ENCODE measurements around the gene GPS2. TPM values are rescaled to one million over a fixed set of nuclear protein-coding genes. Genes with fewer than 3 reads are reported as not detected.

GPS2 gene
- total RNA-seq, 2 donors from 2014 or later: 80.4 to 97.0 TPM

DNA sequence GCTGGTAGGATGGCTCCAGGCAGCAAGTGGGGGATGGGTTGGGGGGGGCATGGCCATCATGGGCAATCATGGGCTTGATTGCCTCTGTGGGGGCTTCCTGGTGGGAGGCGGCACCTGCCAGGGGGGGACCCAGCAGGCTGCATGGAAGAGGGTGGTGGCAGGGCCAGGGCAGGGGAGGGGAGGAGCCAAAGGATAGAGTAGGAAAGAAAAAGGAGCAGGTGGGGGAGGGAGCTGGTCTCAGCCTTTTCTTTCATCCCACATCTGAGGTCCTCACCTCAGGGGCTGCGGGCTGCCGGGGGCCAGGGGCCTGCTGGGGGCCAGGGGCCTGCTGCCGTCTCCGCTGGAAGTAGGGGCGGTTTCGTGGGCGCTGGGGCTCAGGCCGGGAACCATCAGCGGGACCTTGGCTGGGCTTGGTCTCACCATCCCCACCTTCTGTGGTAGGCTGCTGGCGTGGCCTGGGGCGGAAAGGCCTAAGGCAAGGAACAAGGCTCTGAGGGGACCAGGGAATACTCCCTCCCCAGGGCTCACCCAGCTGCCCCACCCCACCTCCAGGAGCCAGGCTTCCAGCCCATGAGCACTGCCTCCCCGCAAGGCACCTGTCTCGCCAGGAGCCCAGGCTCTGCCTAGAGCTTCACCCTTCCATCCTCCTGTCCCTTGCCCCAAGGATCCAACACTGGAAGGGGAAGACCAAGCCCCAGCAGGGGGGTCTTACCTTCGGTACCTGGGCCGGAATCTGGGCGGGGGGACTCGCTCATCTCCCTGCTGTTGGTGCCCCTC, 25.7 kb downstream of the GPS2 start:
- peak overlapping the region; percentile 16 to 78 for H3K27ac ChIP-seq
- no peak overlapping the region for H3K4me3 ChIP-seq
- H3K27me3 ChIP-seq: peaks cover 0 to 8% of the 10 kb centered on the region in 2 donors
- H3K9me3 ChIP-seq: no peaks in the 10 kb centered on the region
- peaks cover 24% of the 10 kb centered on the region for H3K36me3 ChIP-seq
- H3K4me1 ChIP-seq: peaks cover 0 to 45% of the 10 kb centered on the region in 2 donors
- TF ChIP-seq, protein P1, sequence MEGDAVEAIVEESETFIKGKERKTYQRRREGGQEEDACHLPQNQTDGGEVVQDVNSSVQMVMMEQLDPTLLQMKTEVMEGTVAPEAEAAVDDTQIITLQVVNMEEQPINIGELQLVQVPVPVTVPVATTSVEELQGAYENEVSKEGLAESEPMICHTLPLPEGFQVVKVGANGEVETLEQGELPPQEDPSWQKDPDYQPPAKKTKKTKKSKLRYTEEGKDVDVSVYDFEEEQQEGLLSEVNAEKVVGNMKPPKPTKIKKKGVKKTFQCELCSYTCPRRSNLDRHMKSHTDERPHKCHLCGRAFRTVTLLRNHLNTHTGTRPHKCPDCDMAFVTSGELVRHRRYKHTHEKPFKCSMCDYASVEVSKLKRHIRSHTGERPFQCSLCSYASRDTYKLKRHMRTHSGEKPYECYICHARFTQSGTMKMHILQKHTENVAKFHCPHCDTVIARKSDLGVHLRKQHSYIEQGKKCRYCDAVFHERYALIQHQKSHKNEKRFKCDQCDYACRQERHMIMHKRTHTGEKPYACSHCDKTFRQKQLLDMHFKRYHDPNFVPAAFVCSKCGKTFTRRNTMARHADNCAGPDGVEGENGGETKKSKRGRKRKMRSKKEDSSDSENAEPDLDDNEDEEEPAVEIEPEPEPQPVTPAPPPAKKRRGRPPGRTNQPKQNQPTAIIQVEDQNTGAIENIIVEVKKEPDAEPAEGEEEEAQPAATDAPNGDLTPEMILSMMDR (IDR thresholded peaks at IDR 0.05): no peak
- no peak for DNase-seq (ENCODE audit: low spot score)

DNA sequence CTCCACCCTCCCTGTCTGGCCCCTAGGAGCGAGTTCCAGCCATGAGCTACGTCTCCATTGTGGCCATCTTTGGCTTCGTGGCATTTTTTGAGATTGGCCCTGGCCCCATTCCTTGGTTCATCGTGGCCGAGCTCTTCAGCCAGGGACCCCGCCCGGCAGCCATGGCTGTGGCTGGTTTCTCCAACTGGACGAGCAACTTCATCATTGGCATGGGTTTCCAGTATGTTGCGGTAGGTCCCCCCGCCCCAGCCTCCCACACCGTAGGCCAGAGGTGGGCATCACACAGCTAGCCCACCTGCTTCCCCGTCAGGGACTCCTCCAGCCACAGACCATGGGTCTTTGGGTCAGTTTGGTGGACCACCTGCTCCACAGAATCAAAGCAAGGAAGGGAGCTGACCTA, 29.5 kb downstream of the GPS2 start:
- Histone ChIP-seq H3K9me3 (no peaks in the 10 kb centered on the region), H3K27me3 (no peaks in the 10 kb centered on the region), H3K36me3 (peaks cover 32% of the 10 kb centered on the region), H3K27ac (peak overlapping the region in 1 of 2 donors; percentile 16), H3K4me1 (peaks cover 0 to 38% of the 10 kb centered on the region in 2 donors), H3K4me3 (no peak overlapping the region)
- TF ChIP-seq, protein P1 (IDR thresholded peaks at IDR 0.05): no peak
- DNase-seq (ENCODE audit: low spot score): no peak

DNA sequence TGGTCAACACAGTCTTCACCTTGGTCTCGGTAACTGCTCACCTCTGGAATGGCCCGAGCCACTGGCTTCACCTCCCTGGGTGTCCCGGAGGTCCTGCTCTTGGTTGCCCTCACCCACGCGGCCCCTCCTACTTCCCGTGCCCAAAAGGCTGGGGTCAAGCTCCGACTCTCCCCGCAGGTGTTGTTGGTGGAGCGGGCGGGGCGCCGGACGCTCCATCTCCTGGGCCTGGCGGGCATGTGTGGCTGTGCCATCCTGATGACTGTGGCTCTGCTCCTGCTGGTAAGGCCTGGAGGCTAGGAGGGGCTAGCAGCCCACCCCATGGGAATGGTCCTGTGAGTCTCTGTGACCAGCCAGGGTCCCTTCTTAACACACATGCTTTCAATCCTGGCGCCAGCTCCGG, 30.2 kb downstream of the GPS2 start:
- Histone ChIP-seq H3K36me3 (peaks cover 32% of the 10 kb centered on the region), H3K9me3 (no peaks in the 10 kb centered on the region), H3K27ac (peak overlapping the region in 1 of 2 donors; percentile 16), H3K4me3 (no peak overlapping the region), H3K4me1 (peaks cover 0 to 36% of the 10 kb centered on the region in 2 donors), H3K27me3 (no peaks in the 10 kb centered on the region)
- TF ChIP-seq, protein P1 (IDR thresholded peaks at IDR 0.05): no peak
- DNase-seq (ENCODE audit: low spot score): no peak

DNA sequence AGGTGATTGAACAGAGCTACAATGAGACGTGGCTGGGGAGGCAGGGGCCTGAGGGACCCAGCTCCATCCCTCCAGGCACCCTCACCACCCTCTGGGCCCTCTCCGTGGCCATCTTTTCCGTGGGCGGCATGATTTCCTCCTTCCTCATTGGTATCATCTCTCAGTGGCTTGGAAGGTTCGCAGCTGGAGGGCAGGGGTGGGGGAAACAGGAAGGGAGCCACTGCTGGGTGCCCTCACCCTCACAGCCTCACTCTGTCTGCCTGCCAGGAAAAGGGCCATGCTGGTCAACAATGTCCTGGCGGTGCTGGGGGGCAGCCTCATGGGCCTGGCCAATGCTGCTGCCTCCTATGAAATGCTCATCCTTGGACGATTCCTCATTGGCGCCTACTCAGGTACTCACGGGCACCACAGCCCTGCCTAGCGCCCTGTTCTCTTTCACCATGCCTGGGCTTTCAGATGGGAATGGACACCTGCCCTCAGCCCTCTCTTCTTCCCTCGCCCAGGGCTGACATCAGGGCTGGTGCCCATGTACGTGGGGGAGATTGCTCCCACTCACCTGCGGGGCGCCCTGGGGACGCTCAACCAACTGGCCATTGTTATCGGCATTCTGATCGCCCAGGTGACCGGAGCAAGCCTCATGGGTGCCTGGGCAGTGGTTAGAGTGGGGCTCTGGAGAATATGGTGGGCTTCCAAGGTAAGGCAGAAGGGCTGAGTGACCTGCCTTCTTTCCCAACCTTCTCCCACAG, 31.5 kb downstream of the GPS2 start:
- DNase-seq (ENCODE audit: low spot score): no peak
- H3K4me1 ChIP-seq: peaks cover 0 to 36% of the 10 kb centered on the region in 2 donors
- no peaks in the 10 kb centered on the region for H3K27me3 ChIP-seq
- TF ChIP-seq, protein P1 (IDR thresholded peaks at IDR 0.05): no peak
- H3K27ac ChIP-seq: peak overlapping the region; percentile 91 to 93
- H3K9me3 ChIP-seq: no peaks in the 10 kb centered on the region
- peak overlapping the region in 1 of 2 donors; percentile 60 for H3K4me3 ChIP-seq
- H3K36me3 ChIP-seq: peaks cover 32% of the 10 kb centered on the region

DNA sequence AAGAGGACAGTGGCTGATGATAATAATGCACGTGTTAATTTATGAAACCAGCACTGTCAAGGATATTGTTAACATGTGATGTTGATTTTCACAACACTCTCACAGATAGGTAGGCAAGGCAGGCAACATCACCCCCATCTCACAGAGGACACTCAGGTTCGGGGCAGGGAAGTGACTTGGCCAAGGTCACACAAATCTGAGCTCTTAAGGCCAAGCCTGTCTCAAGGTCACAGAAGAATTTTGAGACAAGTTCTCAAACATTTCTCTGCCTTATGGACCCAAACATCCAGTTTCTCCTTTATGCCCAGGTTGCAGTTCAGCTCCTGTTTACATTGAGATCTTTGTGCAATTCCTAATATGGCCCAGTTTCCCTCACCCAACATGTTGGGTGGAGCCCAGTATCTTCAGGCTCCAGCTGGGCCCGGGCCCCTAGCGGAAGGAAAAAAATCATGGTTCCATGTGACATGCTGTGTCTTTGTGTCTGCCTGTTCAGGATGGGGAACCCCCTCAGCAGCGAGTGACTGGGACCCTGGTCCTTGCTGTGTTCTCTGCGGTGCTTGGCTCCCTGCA, 32.3 kb downstream of the GPS2 start:
- TF ChIP-seq, protein P1 (IDR thresholded peaks at IDR 0.05): no peak
- peak overlapping the region; percentile 60 to 72 for H3K4me3 ChIP-seq
- no peaks in the 10 kb centered on the region for H3K27me3 ChIP-seq
- peaks cover 32% of the 10 kb centered on the region for H3K36me3 ChIP-seq
- H3K4me1 ChIP-seq: peaks cover 0 to 36% of the 10 kb centered on the region in 2 donors
- H3K9me3 ChIP-seq: no peaks in the 10 kb centered on the region
- no peak for DNase-seq (ENCODE audit: low spot score)
- peak overlapping the region; percentile 91 to 93 for H3K27ac ChIP-seq
